OCI-LY1 (cell line): ENCODE results near the gene PRPF19.

ENCODE experiments used
- CTCF ChIP-seq: fragments of 200-600 bp; sonication (generic), shearing (Covaris generic); IDR thresholded peaks from 2 replicates; pipeline ENCODE4 v1.5.1; 2017; ENCODE audit warnings: mild to moderate bottlenecking, antibody characterized with exemption, low read length, moderate library complexity, mixed read lengths
- EZH2 ChIP-seq: fragments of 200-600 bp; sonication (generic), shearing (Covaris generic); IDR thresholded peaks from 2 replicates; pipeline ENCODE4 v1.8.0; 2017; ENCODE audit warnings: borderline replicate concordance, mixed run types, mild to moderate bottlenecking, antibody characterized with exemption, low read length, moderate library complexity, mixed read lengths

- TF ChIP-seq EZH2 (no peak), CTCF (no peak)
Observed at GRCh38 chr11:60933416-60934123, 27.2 kb upstream of the PRPF19 start.
